Ectodermal cell (in vitro differentiated cells): Measurements from ENCODE around the gene FITM2. TPM values are rescaled to one million over a fixed set of nuclear protein-coding genes. Genes with fewer than 3 reads are reported as not detected.

Experiments used
- H3K27ac ChIP-seq: 2 replicates; pipeline ENCODE4 v1.7.0; 2013; ENCODE audit warnings: mild to moderate bottlenecking, low read depth, low read length; ENCODE audit not compliant: insufficient read depth, poor library complexity, severe bottlenecking
- H3K27me3 ChIP-seq: 2 replicates; pipeline ENCODE4 v1.7.0; 2013; ENCODE audit warnings: mild to moderate bottlenecking, low read length; ENCODE audit not compliant: insufficient read depth, control insufficient read depth, poor library complexity, severe bottlenecking
- H3K36me3 ChIP-seq: one replicate; pipeline ENCODE4 v1.7.0; 2013; ENCODE audit warnings: low read length; ENCODE audit not compliant: control insufficient read depth, insufficient read depth
- H3K4me1 ChIP-seq: one replicate; pipeline ENCODE4 v1.7.0; 2013; ENCODE audit warnings: low read length; ENCODE audit not compliant: control insufficient read depth, insufficient read depth
- H3K4me3 ChIP-seq: 2 replicates; pipeline ENCODE4 v1.7.0; 2013; ENCODE audit warnings: low read depth, low read length, control low read depth; ENCODE audit not compliant: insufficient read depth
- H3K9me3 ChIP-seq: 2 replicates; pipeline ENCODE4 v1.7.0; 2013; ENCODE audit warnings: mild to moderate bottlenecking, low read length, moderate library complexity; ENCODE audit not compliant: control insufficient read depth
- WGBS, 2 experiments: methylation state at CpG; one replicate each; pipeline ENCODE4 v1.1.7; 2013; ENCODE audit warnings: missing lambda C conversion rate in 2 of 2; 5-methylcytosine and 5-hydroxymethylcytosine counted together
- polyA plus RNA-seq, 4 experiments: library from polyadenylated mRNA; stranded (reverse); fragments of 50-300 nt; gene quantifications; one replicate each; pipeline ENCODE4 v1.2.3, GENCODE V29; 2013

FITM2 gene
- 4.1 TPM for polyA plus RNA-seq (2013, experiment 1 of 4)
- polyA plus RNA-seq (2013, experiment 2 of 4): 3.4 TPM
- 3.0 TPM for polyA plus RNA-seq (2013, experiment 3 of 4)
- 3.2 TPM for polyA plus RNA-seq (2013, experiment 4 of 4)

GRCh38 chr20:44310664-44311639, at the start of gene FITM2:
Gene FITM2, minus strand, starts transcription at chr20:44311202. Its CDS starts 54 bp downstream, at chr20:44311148.
- Histone ChIP-seq H3K4me3 (peak within 1 kb of the TSS; percentile 85), H3K9me3 (no peaks in the 10 kb centered on the region), H3K27ac (no peak within 1 kb of the TSS), H3K36me3 (no peaks in the 10 kb centered on the region), H3K27me3 (peaks cover 11% of the 10 kb centered on the region), H3K4me1 (no peaks in the 10 kb centered on the region)
- 2 to 3% methylated on average over 69 to 70 of the region's 70 CpGs for WGBS, 2 experiments

- peaks cover 9% of the 10 kb centered on the region for H3K4me1 ChIP-seq
- H3K4me3 ChIP-seq: no peak overlapping the region
- no peaks in the 10 kb centered on the region for H3K9me3 ChIP-seq
- H3K27ac ChIP-seq: no peak overlapping the region
- H3K36me3 ChIP-seq: no peaks in the 10 kb centered on the region
- no peaks in the 10 kb centered on the region for H3K27me3 ChIP-seq
Observed at GRCh38 chr20:44360221-44360620, 49.2 kb upstream of the FITM2 start.

GRCh38 chr20:44358776-44359175, 47.8 kb upstream of the FITM2 start:
- H3K9me3 ChIP-seq: no peaks in the 10 kb centered on the region
- no peak overlapping the region for H3K4me3 ChIP-seq
- peaks cover 9% of the 10 kb centered on the region for H3K4me1 ChIP-seq
- H3K36me3 ChIP-seq: no peaks in the 10 kb centered on the region
- H3K27ac ChIP-seq: no peak overlapping the region
- H3K27me3 ChIP-seq: no peaks in the 10 kb centered on the region
- 95 to 98% methylated on average over 8 of the region's 8 CpGs for WGBS, 2 experiments

GRCh38 chr20:44357555-44358125, 46.6 kb upstream of the FITM2 start:
- Histone ChIP-seq H3K9me3 (no peaks in the 10 kb centered on the region), H3K27me3 (no peaks in the 10 kb centered on the region), H3K4me3 (no peak overlapping the region), H3K4me1 (peaks cover 9% of the 10 kb centered on the region), H3K27ac (no peak overlapping the region), H3K36me3 (no peaks in the 10 kb centered on the region)
- 95 to 98% methylated on average over 2 to 4 of the region's 4 CpGs for WGBS, 2 experiments

GRCh38 chr20:44357020-44357419, 46.0 kb upstream of the FITM2 start:
- H3K4me1 ChIP-seq: peaks cover 16% of the 10 kb centered on the region
- no peaks in the 10 kb centered on the region for H3K36me3 ChIP-seq
- no peak overlapping the region for H3K27ac ChIP-seq
- no peak overlapping the region for H3K4me3 ChIP-seq
- no peaks in the 10 kb centered on the region for H3K27me3 ChIP-seq
- H3K9me3 ChIP-seq: no peaks in the 10 kb centered on the region
- WGBS, 2 experiments: 85 to 89% methylated on average over 2 of the region's 2 CpGs

- Histone ChIP-seq H3K27me3 (no peaks in the 10 kb centered on the region), H3K9me3 (no peaks in the 10 kb centered on the region), H3K36me3 (no peaks in the 10 kb centered on the region), H3K4me3 (no peak overlapping the region), H3K4me1 (peaks cover 21% of the 10 kb centered on the region), H3K27ac (no peak overlapping the region)
- WGBS, 2 experiments: 88 to 91% methylated on average over 14 of the region's 14 CpGs
Observed at GRCh38 chr20:44356353-44356723, 45.3 kb upstream of the FITM2 start.

GRCh38 chr20:44355498-44356352, 44.7 kb upstream of the FITM2 start, which contains the start of gene HNF4A:
Gene HNF4A, plus strand, starts transcription at chr20:44355699. Its CDS starts 106 bp downstream, at chr20:44355805.
- Histone ChIP-seq H3K4me3 (no peak within 1 kb of the TSS), H3K27me3 (no peaks in the 10 kb centered on the region), H3K36me3 (no peaks in the 10 kb centered on the region), H3K27ac (no peak within 1 kb of the TSS), H3K4me1 (peaks cover 21% of the 10 kb centered on the region), H3K9me3 (no peaks in the 10 kb centered on the region)
- 93% methylated on average over 40 of the region's 40 CpGs for WGBS, 2 experiments

- Histone ChIP-seq H3K36me3 (no peaks in the 10 kb centered on the region), H3K27ac (no peak overlapping the region), H3K27me3 (no peaks in the 10 kb centered on the region), H3K9me3 (no peaks in the 10 kb centered on the region), H3K4me3 (no peak overlapping the region), H3K4me1 (peaks cover 21% of the 10 kb centered on the region)
- WGBS, 2 experiments: 94 to 95% methylated on average over 6 of the region's 6 CpGs
Observed at GRCh38 chr20:44354979-44355497, 44.0 kb upstream of the FITM2 start.

GRCh38 chr20:44350567-44350966, 39.6 kb upstream of the FITM2 start:
- Histone ChIP-seq H3K4me3 (no peak overlapping the region), H3K27ac (no peak overlapping the region), H3K36me3 (no peaks in the 10 kb centered on the region), H3K4me1 (peaks cover 12% of the 10 kb centered on the region), H3K27me3 (no peaks in the 10 kb centered on the region), H3K9me3 (no peaks in the 10 kb centered on the region)
- 94 to 96% methylated on average over 6 of the region's 6 CpGs for WGBS, 2 experiments
